ENCODE measurements around the gene ARG2. TPM values are rescaled to one million over a fixed set of nuclear protein-coding genes. Genes with fewer than 3 reads are reported as not detected.

Gene ARG2
- total RNA-seq, 1 donor from 2014 or later: 1.0 TPM

GRCh38 chr14:67633451-67634147 is 13.9 kb downstream of the ARG2 start:
- Histone ChIP-seq H3K9me3 (ENCODE audit: control insufficient read depth in 3 of 3, low read length in 3 of 3) (no peaks in the 10 kb centered on the region), H3K27ac (ENCODE audit: low read depth, low read length) (no peak overlapping the region), H3K9ac (ENCODE audit: low read depth in 1 of 3, low read length in 3 of 3) (no peak overlapping the region), H3K4me3 (ENCODE audit: low read length in 3 of 3) (no peak overlapping the region), H3K4me1 (ENCODE audit: control insufficient read depth in 3 of 3, insufficient read depth in 3 of 3, low read length in 3 of 3) (peaks cover 0 to 3% (median 1%) of the 10 kb centered on the region in 3 donors), H3K36me3 (ENCODE audit: control insufficient read depth in 3 of 3, insufficient read depth in 3 of 3, low read length in 3 of 3) (peaks cover 0 to 4% (median 0%) of the 10 kb centered on the region in 3 donors), H3K27me3 (ENCODE audit: control insufficient read depth in 3 of 3, insufficient read depth in 3 of 3, low read length in 3 of 3) (no peaks in the 10 kb centered on the region)

- no peaks in the 10 kb centered on the region for H3K36me3 ChIP-seq (ENCODE audit: control insufficient read depth in 3 of 3, insufficient read depth in 3 of 3, low read length in 3 of 3)
- H3K4me1 ChIP-seq (ENCODE audit: control insufficient read depth in 3 of 3, insufficient read depth in 3 of 3, low read length in 3 of 3): peaks cover 0 to 4% (median 3%) of the 10 kb centered on the region in 3 donors
- no peaks in the 10 kb centered on the region for H3K9me3 ChIP-seq (ENCODE audit: control insufficient read depth in 3 of 3, low read length in 3 of 3)
- H3K27ac ChIP-seq (ENCODE audit: low read depth, low read length): peak overlapping the region; percentile 26
- H3K4me3 ChIP-seq (ENCODE audit: low read length in 3 of 3): no peak overlapping the region
- H3K27me3 ChIP-seq (ENCODE audit: control insufficient read depth in 3 of 3, insufficient read depth in 3 of 3, low read length in 3 of 3): no peaks in the 10 kb centered on the region
- H3K9ac ChIP-seq (ENCODE audit: low read depth in 1 of 3, low read length in 3 of 3): no peak overlapping the region
Observed at GRCh38 chr14:67636361-67636919, 16.7 kb downstream of the ARG2 start.

GRCh38 chr14:67638642-67639041 is 18.9 kb downstream of the ARG2 start:
- H3K9me3 ChIP-seq (ENCODE audit: control insufficient read depth in 3 of 3, low read length in 3 of 3): no peaks in the 10 kb centered on the region
- no peak overlapping the region for H3K27ac ChIP-seq (ENCODE audit: low read depth, low read length)
- peaks cover 0 to 4% (median 3%) of the 10 kb centered on the region in 3 donors for H3K4me1 ChIP-seq (ENCODE audit: control insufficient read depth in 3 of 3, insufficient read depth in 3 of 3, low read length in 3 of 3)
- no peaks in the 10 kb centered on the region for H3K36me3 ChIP-seq (ENCODE audit: control insufficient read depth in 3 of 3, insufficient read depth in 3 of 3, low read length in 3 of 3)
- H3K9ac ChIP-seq (ENCODE audit: low read depth in 1 of 3, low read length in 3 of 3): no peak overlapping the region
- H3K4me3 ChIP-seq (ENCODE audit: low read length in 3 of 3): no peak overlapping the region
- H3K27me3 ChIP-seq (ENCODE audit: control insufficient read depth in 3 of 3, insufficient read depth in 3 of 3, low read length in 3 of 3): no peaks in the 10 kb centered on the region

- H3K27ac ChIP-seq (ENCODE audit: low read depth, low read length): no peak overlapping the region
- H3K27me3 ChIP-seq (ENCODE audit: control insufficient read depth in 3 of 3, insufficient read depth in 3 of 3, low read length in 3 of 3): no peaks in the 10 kb centered on the region
Observed at GRCh38 chr14:67641480-67641879, 21.8 kb downstream of the ARG2 start.

GRCh38 chr14:67641902-67642749 is 22.4 kb downstream of the ARG2 start:
- Histone ChIP-seq H3K4me3 (ENCODE audit: low read length in 3 of 3) (no peak overlapping the region), H3K36me3 (ENCODE audit: control insufficient read depth in 3 of 3, insufficient read depth in 3 of 3, low read length in 3 of 3) (peaks cover 0 to 13% (median 7%) of the 10 kb centered on the region in 3 donors)

More at GRCh38 chr14:67641480-67641879, 21.8 kb downstream of the ARG2 start:
- no peak overlapping the region for H3K9ac ChIP-seq (ENCODE audit: low read depth in 1 of 3, low read length in 3 of 3)
- H3K4me1 ChIP-seq (ENCODE audit: control insufficient read depth in 3 of 3, insufficient read depth in 3 of 3, low read length in 3 of 3): peaks cover 2 to 22% (median 10%) of the 10 kb centered on the region in 3 donors
- no peaks in the 10 kb centered on the region for H3K9me3 ChIP-seq (ENCODE audit: control insufficient read depth in 3 of 3, low read length in 3 of 3)
- H3K36me3 ChIP-seq (ENCODE audit: control insufficient read depth in 3 of 3, insufficient read depth in 3 of 3, low read length in 3 of 3): peaks cover 0 to 10% (median 7%) of the 10 kb centered on the region in 3 donors
- no peak overlapping the region for H3K4me3 ChIP-seq (ENCODE audit: low read length in 3 of 3)

GRCh38 chr14:67643713-67644112 is 24.0 kb downstream of the ARG2 start:
- Histone ChIP-seq H3K27me3 (ENCODE audit: control insufficient read depth in 3 of 3, insufficient read depth in 3 of 3, low read length in 3 of 3) (no peaks in the 10 kb centered on the region), H3K4me1 (ENCODE audit: control insufficient read depth in 3 of 3, insufficient read depth in 3 of 3, low read length in 3 of 3) (peaks cover 2 to 20% (median 10%) of the 10 kb centered on the region in 3 donors), H3K9me3 (ENCODE audit: control insufficient read depth in 3 of 3, low read length in 3 of 3) (no peaks in the 10 kb centered on the region), H3K4me3 (ENCODE audit: low read length in 3 of 3) (no peak overlapping the region), H3K27ac (ENCODE audit: low read depth, low read length) (peak overlapping the region; percentile 58), H3K9ac (ENCODE audit: low read depth in 1 of 3, low read length in 3 of 3) (no peak overlapping the region), H3K36me3 (ENCODE audit: control insufficient read depth in 3 of 3, insufficient read depth in 3 of 3, low read length in 3 of 3) (peaks cover 0 to 17% (median 14%) of the 10 kb centered on the region in 3 donors)

More at GRCh38 chr14:67641902-67642749, 22.4 kb downstream of the ARG2 start:
- Histone ChIP-seq H3K9me3 (ENCODE audit: control insufficient read depth in 3 of 3, low read length in 3 of 3) (no peaks in the 10 kb centered on the region), H3K4me1 (ENCODE audit: control insufficient read depth in 3 of 3, insufficient read depth in 3 of 3, low read length in 3 of 3) (peaks cover 2 to 22% (median 10%) of the 10 kb centered on the region in 3 donors), H3K9ac (ENCODE audit: low read depth in 1 of 3, low read length in 3 of 3) (no peak overlapping the region), H3K27ac (ENCODE audit: low read depth, low read length) (no peak overlapping the region), H3K27me3 (ENCODE audit: control insufficient read depth in 3 of 3, insufficient read depth in 3 of 3, low read length in 3 of 3) (no peaks in the 10 kb centered on the region)

- no peak overlapping the region for H3K9ac ChIP-seq (ENCODE audit: low read depth in 1 of 3, low read length in 3 of 3)
- H3K4me1 ChIP-seq (ENCODE audit: control insufficient read depth in 3 of 3, insufficient read depth in 3 of 3, low read length in 3 of 3): peaks cover 2 to 18% (median 10%) of the 10 kb centered on the region in 3 donors
- H3K27me3 ChIP-seq (ENCODE audit: control insufficient read depth in 3 of 3, insufficient read depth in 3 of 3, low read length in 3 of 3): no peaks in the 10 kb centered on the region
- H3K27ac ChIP-seq (ENCODE audit: low read depth, low read length): peak overlapping the region; percentile 58
- no peaks in the 10 kb centered on the region for H3K9me3 ChIP-seq (ENCODE audit: control insufficient read depth in 3 of 3, low read length in 3 of 3)
- H3K36me3 ChIP-seq (ENCODE audit: control insufficient read depth in 3 of 3, insufficient read depth in 3 of 3, low read length in 3 of 3): peaks cover 1 to 23% (median 21%) of the 10 kb centered on the region in 3 donors
- no peak overlapping the region for H3K4me3 ChIP-seq (ENCODE audit: low read length in 3 of 3)
Observed at GRCh38 chr14:67644428-67644827, 24.7 kb downstream of the ARG2 start.

GRCh38 chr14:67645414-67645813 is 25.7 kb downstream of the ARG2 start:
- H3K36me3 ChIP-seq (ENCODE audit: control insufficient read depth in 3 of 3, insufficient read depth in 3 of 3, low read length in 3 of 3): peaks cover 5 to 32% (median 31%) of the 10 kb centered on the region in 3 donors
- H3K9me3 ChIP-seq (ENCODE audit: control insufficient read depth in 3 of 3, low read length in 3 of 3): no peaks in the 10 kb centered on the region
- no peak overlapping the region for H3K4me3 ChIP-seq (ENCODE audit: low read length in 3 of 3)
- peak overlapping the region; percentile 58 for H3K27ac ChIP-seq (ENCODE audit: low read depth, low read length)
- H3K9ac ChIP-seq (ENCODE audit: low read depth in 1 of 3, low read length in 3 of 3): no peak overlapping the region
- H3K4me1 ChIP-seq (ENCODE audit: control insufficient read depth in 3 of 3, insufficient read depth in 3 of 3, low read length in 3 of 3): peaks cover 2 to 18% (median 10%) of the 10 kb centered on the region in 3 donors
- no peaks in the 10 kb centered on the region for H3K27me3 ChIP-seq (ENCODE audit: control insufficient read depth in 3 of 3, insufficient read depth in 3 of 3, low read length in 3 of 3)

- Histone ChIP-seq H3K9ac (ENCODE audit: low read depth in 1 of 3, low read length in 3 of 3) (no peak overlapping the region), H3K27me3 (ENCODE audit: control insufficient read depth in 3 of 3, insufficient read depth in 3 of 3, low read length in 3 of 3) (no peaks in the 10 kb centered on the region), H3K9me3 (ENCODE audit: control insufficient read depth in 3 of 3, low read length in 3 of 3) (no peaks in the 10 kb centered on the region), H3K27ac (ENCODE audit: low read depth, low read length) (peak overlapping the region; percentile 58), H3K4me3 (ENCODE audit: low read length in 3 of 3) (no peak overlapping the region), H3K36me3 (ENCODE audit: control insufficient read depth in 3 of 3, insufficient read depth in 3 of 3, low read length in 3 of 3) (peaks cover 12 to 40% (median 37%) of the 10 kb centered on the region in 3 donors), H3K4me1 (ENCODE audit: control insufficient read depth in 3 of 3, insufficient read depth in 3 of 3, low read length in 3 of 3) (peaks cover 2 to 18% (median 10%) of the 10 kb centered on the region in 3 donors)
Observed at GRCh38 chr14:67646131-67646530, 26.4 kb downstream of the ARG2 start.
